Measurements from ENCODE around the gene MLXIPL. TPM values are rescaled to one million over a fixed set of nuclear protein-coding genes. Genes with fewer than 3 reads are reported as not detected.

Gene MLXIPL
- total RNA-seq, 1 experiment from 2014 or later: 6.1 TPM

GRCh38 chr7:73626814-73627213 is 2.5 kb upstream of the MLXIPL start:
- Histone ChIP-seq H3K4ac (ENCODE audit: low read depth, low read length) (no peak overlapping the region), H3K9me3 (ENCODE audit: control insufficient read depth, low read depth, low read length) (no peaks in the 10 kb centered on the region), H2BK5ac (ENCODE audit: insufficient read length, low read length) (no peak overlapping the region), H3K27me3 (ENCODE audit: insufficient read depth, low read length) (no peaks in the 10 kb centered on the region), H2BK12ac (ENCODE audit: insufficient read length, low read depth, low read length) (no peak overlapping the region), H3K9ac (ENCODE audit: extremely low read depth, insufficient read length, low read length) (no peak overlapping the region), H3K4me2 (ENCODE audit: insufficient read depth, insufficient read length, low read length) (no peak overlapping the region), H3K23me2 (ENCODE audit: insufficient read length, low read depth, low read length, poor library complexity, severe bottlenecking) (peaks cover 15% of the 10 kb centered on the region), H4K20me1 (ENCODE audit: control insufficient read depth, insufficient read depth, insufficient read length) (no peaks in the 10 kb centered on the region), H3K27ac (ENCODE audit: insufficient read length, low read depth, low read length) (no peak overlapping the region), H3K14ac (ENCODE audit: insufficient read depth, low read length) (no peak overlapping the region), H3K79me1 (ENCODE audit: insufficient read depth, low read depth, low read length, poor library complexity, severe bottlenecking) (no peaks in the 10 kb centered on the region), H4K5ac (ENCODE audit: insufficient read length, low read depth, low read length) (no peak overlapping the region), H2BK120ac (ENCODE audit: low read depth, low read length, poor library complexity, severe bottlenecking) (no peak overlapping the region), H3K18ac (ENCODE audit: insufficient read length, low read depth, low read length) (no peak overlapping the region), H3K79me2 (ENCODE audit: insufficient read depth, low read length) (no peaks in the 10 kb centered on the region), H3T11ph (ENCODE audit: low read length) (no peak overlapping the region), H3K56ac (ENCODE audit: insufficient read length, low read depth, low read length) (no peak overlapping the region), H3K23ac (ENCODE audit: insufficient read length, low read depth, low read length) (no peak overlapping the region), H3K4me1 (ENCODE audit: insufficient read depth, low read length) (no peaks in the 10 kb centered on the region; the same call in 1 of the 2 replicates), H2BK15ac (ENCODE audit: low read depth, low read length) (no peak overlapping the region), H4K8ac (replicated peaks; ENCODE audit: insufficient read length, low read depth, low read length) (no peak overlapping the region), H2AFZ (ENCODE audit: low read length) (no peak overlapping the region), H4K91ac (ENCODE audit: insufficient read length, low read depth, low read length) (no peak overlapping the region), H2AK5ac (ENCODE audit: insufficient read length, low read length) (no peak overlapping the region), H2BK20ac (ENCODE audit: low read depth, low read length, poor library complexity, severe bottlenecking) (no peak overlapping the region)
- H3K4me3 Mint-ChIP-seq: no peak overlapping the region
- peak; percentile 39; the same call in 2 of the 3 replicates for TF ChIP-seq CTCF (conservative IDR thresholded peaks at IDR 0.05)
- no CpG with 5 or more reads among the region's 3 CpGs for WGBS (ENCODE audit: extremely low coverage, insufficient read length, low lambda C conversion rate)
- peaks cover 69% of the 10 kb centered on the region for H3K27me3 Mint-ChIP-seq (ENCODE audit: low read depth)
- peaks cover 2 to 24% of the 10 kb centered on the region in 2 experiments; a peak in 2 of 4 replicates for H3K4me1 Mint-ChIP-seq
- DNase-seq: no peak
- H3K36me3 Mint-ChIP-seq (ENCODE audit: insufficient read depth in 1 of 3, low read depth in 3 of 3): no peaks in the 10 kb centered on the region
- H3K27ac Mint-ChIP-seq: no peak overlapping the region; a peak in 1 of 7 replicates
- no peaks in the 10 kb centered on the region for H3K9me3 Mint-ChIP-seq

All from H9 (cell line).